ENCODE measurements around the gene INPP5A.
A peak's percentile ranks its signal among the peaks of the same experiment; 100 is the strongest.
"Not testable (repeated sequence)": the region's sequence is repeated elsewhere in the genome, so short reads cannot be mapped to it uniquely, and the experiment has no call there.

INPP5A gene

DNA sequence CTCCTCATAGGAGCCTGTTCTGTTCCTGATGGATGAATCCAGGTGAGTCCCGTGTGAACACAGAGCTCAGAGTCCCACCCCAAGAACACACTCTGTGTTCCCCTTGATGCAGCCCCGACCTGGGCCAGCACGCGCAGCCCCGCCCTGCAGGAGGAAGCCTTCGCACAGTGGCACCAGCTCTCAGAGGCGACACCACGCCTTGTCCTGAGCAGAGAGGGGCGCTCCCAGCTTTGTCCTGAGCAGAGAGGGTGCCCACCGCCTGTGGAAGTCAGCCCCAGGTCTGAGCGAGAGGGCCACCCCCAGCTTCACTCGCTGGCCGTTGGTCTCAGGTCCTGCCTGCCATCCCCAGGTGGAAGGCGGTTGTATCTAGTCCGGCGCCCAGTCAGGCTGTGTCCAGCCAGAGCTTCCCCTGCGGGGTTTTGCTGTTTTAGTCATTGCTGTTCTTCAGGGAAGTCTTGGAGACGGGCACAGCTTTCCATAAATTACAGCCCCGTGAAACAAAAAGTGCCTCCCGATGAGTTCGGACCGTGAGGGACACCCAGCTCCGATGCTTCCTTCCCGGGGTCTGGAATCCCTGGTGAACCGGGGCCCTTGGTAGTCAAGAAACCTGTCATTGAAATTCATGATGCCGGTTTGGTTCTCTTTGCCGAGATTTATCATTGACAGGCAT lies 204.7 kb downstream of the INPP5A start:
- DNase-seq (ENCODE audit: low read depth, low spot score) = no peak

DNA sequence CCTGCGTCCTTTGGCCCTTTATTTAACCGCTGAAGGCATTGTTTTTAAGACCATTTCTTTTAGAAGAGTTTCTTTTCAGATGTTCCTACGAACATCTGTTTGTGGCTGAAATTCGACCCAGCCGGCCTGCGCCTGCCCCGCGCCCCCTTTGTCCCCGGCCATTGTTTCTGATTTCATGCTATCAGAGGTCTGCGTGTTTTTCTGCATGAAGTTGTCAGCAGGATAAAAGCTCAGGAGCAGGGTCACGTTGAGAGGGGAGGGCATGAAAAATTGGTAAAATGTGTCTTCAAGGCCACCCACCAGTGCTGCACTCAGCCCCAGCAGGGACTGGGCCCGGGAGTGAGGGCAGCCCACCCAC lies 205.2 kb downstream of the INPP5A start:
- DNase-seq (ENCODE audit: low read depth, low spot score) = no peak

DNA sequence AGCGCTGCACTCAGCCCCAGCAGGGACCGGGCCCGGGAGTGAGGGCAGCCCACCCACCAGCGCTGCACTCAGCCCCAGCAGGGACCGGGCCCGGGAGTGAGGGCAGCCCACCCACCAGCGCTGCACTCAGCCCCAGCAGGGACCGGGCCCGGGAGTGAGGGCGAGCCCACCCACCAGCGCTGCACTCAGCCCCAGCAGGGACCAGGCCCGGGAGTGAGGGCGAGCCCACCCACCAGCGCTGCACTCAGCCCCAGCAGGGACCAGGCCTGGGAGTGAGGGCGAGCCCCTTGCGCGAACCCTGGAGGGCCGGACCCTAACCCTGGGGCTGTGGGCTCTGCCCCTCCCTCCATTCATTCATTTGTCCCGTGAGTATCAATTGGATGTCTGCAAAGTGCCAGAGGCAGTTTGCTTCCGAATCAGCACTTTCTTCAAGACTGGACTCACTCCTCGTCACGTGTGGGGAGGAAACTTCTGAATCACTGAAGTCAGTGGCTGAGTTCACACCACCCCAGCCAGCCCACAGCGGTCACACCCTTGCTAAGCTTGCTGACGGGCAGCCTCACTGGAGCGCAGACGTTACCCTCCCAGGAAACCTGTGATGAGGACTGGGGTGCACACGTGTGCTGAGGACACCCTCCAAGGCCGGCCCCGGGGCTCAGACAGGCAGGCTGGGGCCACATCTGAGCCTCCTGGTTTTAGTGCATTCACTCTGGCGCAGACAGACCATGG lies 205.8 kb downstream of the INPP5A start:
- DNase-seq (ENCODE audit: low read depth, low spot score) = not testable (repeated sequence)

DNA sequence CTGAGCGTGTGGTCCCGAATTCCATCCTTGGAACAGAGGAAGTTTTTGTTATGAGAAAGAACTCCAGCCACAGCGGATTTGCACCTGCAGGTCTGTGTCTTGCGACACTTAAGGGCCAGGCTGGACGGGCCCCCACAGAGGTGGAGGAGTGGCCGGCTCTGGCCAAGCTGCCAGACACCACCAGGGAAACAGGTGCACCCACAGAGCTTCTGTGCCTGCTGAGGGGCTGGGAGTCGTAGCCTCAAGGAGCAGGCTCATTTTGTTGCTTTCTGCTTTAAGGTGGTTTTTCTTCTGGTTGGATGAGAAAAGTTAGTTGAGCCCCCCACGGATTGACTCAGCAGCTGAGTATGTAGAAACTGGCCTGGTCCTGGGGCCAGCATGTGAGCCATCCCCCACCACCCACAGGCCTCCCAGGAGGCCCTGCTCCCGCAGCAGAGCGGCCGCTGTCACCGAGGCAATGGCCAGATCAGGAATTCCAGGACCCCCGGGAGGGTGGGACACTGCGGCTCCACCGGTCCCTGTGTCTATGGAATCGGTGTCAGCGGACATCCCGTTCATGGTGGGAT lies 206.4 kb downstream of the INPP5A start:
- DNase-seq (ENCODE audit: low read depth, low spot score) = no peak

DNA sequence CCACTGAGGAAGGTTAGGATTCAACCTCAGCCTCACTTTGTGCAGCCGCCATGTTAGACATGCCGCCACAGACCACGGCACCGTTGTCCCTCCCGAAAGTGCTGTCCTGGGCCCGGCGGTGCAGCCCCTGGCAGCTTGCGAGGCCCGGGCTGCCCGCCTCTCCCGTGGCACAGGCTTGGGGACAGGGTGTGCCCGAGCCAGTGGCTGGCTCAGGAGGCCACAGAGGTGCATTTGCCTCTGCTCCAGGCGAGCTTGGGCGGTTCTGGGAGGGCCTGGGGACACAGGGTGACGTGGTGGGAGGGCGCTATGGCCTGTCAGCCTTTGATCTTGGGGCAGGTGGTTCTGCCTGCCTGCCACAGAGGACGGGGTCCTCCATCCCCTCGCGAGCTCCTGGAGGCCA lies 207.3 kb downstream of the INPP5A start:
- no peak for DNase-seq (ENCODE audit: low read depth, low spot score)

DNA sequence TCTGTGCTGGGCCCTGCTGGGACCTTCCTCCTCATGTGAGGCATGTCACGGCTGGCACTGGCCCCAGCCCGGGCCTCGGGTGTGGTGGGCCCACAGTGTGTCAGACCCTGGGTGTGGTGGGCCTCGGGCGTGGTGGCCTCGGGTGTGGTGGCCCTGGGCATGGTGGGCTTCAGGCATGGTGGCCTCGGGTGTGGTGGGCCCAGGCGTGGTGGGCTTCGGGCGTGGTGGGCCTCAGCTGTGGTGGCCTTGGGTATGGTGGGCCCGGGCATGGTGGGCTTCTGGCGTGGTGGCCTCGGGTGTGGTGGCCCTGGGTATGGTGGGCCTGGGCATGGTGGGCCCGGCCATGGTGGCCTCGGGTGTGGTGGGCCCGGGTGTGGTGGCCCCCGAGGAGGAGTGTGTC lies 207.9 kb downstream of the INPP5A start:
- no peak for DNase-seq (ENCODE audit: low read depth, low spot score)

DNA sequence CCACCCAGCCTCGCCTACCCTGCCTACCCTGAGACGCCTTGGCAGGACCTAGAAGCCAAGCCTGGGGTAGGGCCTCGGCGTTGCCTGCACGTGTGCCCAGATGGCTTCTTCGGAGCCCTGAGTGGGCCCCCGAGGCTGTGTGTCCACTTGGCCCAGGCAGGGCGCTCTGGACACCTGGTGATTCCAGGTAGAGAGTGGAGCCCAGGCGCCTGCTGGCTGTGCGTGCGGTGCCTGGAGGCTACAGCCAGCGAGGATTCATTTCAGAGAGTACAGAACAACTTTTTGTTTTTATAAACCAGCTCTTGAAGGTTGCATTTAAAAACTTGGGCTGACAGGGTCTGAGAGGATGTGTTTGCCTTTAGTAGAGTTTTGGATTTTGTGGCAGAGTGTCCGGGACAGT lies 208.4 kb downstream of the INPP5A start:
- no peak for DNase-seq (ENCODE audit: low read depth, low spot score)

DNA sequence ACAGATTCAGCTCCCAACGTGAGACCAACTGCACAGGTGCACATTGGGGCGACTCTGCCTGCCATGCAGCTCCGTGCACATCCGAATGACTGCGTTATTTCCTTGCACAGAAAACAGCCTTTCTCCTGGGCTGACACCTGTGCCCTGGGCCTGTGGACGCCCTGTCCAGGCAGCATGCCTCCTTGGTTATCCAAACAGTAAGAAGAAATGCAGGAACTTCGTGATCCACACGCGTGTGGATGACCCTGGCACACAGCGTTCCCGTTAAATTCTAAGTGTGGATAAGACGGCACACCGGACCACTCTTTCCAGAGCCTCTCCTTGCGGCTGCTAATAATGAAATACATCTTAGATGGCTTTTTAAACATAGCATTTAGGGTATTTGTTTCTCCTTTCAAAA lies 208.8 kb downstream of the INPP5A start:
- no peak for DNase-seq (ENCODE audit: low read depth, low spot score)

DNA sequence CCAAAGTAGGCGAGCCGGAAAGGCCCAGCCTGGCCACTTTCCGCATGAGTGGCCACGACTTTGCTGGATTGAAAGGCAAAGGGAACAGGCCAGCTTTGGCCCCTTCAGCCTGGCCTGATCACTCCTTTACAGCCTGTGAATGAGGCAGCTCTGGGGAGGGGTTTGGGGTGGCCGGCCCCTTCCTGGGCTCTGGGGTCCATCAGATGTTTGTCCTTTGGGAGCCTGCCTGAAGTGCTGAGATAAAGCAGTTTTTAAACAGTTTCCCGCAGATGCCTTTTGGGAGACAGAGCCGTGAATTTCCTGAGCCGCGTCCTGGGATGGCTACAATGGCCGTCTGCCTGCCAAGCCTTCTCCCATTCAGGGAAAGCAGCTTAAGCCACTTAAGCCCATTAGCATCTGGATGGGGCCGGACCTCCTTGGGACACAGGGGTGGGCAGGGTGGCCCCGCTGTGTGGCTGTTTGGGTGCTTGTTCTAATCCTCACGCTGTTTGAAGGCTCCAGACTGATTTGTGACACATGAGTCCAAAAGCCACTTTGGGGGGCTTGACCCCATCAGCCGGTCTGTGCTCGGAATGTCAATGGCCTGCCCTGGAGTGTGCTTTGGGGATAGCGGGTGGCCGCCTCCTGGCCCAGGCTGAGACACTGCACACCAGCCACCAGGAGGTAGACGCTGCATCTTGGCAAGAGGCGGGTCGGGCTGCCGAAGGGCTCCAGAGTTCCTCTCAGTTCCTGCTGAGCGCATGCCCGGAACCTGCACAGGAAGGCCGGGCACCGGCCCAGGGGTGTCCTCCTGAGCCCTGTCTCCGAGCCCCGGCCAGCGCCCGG lies 209.4 kb downstream of the INPP5A start:
- DNase-seq (ENCODE audit: low read depth, low spot score) = peak; percentile 2

DNA sequence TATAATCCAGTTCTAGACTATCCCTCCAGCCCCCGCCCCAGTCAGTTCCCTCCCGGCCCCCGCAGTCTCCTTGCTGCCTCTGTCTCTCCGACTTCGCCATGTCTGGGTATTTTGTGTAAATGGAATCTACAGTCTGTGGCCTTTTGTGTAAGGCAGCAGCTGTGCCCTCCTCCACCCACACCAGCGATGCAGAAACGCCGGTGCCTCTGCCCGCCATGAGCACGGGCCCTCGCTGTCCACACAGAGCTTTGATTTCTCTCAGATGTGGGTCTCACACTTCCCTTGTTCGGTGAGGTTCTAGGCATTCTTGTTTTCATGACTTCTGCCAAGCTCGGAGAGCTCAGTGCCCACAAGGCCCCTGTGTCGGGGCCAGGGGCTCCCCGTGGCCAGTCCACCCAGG lies 210.5 kb downstream of the INPP5A start:
- DNase-seq (ENCODE audit: low read depth, low spot score) = no peak

DNA sequence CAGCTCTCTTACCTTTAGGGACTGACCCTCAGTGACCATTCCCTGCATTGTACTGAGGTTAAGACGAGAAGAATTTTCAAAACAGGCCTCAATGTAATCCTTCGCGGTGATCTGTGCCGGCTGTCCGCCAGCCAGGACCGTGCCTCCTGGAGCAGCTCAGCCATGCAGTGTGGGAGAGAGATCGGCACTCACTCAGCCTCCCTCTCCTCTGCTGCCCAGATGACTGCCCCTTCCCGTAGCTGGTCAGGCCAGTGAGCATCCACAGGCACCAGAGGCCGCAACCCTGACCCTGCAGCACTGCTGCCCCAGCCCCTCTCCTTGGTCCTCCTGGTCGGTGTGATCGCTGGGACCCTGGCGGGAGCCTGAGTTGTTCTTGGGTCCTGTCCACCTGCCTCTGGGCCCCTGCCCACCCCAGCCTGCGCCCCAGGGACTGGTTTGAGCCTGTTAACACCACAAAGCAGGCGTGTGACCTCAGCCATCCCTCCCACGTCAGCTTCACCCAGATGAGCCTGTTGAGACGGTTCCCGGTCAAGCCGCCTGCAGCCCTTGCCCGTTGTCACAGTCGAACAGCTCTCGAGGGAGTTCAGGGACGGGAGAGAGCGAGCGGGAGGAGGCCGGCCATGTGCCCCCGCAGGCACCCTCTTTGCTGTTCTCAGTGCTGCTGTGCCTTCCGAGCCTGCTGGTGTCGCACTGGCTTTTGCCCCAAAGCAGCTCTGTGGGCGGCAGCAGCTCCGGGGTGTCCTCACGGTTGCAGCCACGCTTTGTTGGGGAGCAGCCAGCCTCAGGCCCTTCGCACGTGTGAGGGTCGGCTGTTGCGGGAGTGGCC lies 211.2 kb downstream of the INPP5A start:
- DNase-seq (ENCODE audit: low read depth, low spot score) = no peak

DNA sequence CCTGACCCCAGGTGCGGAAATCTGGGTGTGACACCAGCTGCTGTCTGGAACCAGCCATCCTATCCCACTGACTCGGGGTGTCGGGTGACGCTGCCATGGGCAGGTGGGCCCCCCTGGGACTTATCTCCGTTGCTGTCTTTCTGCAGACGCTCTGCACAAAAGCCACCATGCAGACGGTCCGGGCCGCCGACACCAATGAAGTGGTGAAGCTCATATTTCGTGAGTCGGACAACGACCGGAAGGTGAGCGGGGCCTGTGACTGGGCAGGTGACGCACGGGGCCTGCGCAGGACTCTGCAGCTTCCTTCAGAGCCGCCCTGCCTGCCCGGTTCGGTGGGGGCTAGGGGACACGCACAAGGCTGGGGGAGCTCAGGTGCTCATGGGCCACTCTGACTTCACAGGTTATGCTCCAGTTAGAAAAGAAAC lies 211.8 kb downstream of the INPP5A start:
- no peak for DNase-seq (ENCODE audit: low read depth, low spot score)

DNA sequence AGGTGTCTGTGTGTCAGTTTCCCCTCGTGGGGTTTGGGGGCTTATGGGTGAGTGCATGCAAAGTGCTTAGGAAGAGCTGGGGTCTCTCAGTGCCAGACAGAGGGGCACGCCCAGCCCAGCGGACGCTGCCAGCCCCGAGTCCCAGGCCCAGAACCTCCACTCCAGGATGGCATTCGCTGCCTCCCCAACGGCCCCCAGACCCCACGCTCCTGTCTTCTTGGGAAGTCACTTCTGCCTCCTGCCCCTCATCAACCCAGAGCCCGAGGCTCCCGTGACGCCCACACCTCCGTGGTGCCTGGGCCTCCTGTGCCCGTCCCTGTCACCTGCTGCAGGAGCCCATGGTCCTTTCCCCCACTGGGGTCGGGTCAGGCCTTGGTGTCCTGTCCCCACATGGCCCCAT lies 213.3 kb downstream of the INPP5A start:
- DNase-seq (ENCODE audit: low read depth, low spot score) = no peak

DNA sequence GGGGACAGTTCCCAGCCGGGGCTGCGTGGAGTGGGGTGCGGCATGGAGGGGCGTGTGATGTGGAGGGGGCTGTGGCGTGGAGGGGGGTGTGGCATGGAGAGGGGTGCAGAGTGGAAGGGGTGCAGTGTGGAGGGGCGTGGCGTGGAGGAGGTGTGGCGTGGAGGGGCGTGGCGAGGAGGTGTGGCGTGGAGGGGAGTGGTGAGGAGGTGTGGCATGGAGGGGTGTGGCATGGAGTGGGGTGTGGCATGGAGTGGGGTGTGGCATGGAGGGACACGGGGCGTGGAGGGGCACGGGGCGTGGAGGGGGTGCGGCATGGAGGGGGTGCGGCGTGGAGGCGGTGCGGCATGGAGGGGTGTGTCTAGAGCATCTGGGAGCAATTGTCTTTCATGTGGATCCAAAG lies 214.8 kb downstream of the INPP5A start:
- no peak for DNase-seq (ENCODE audit: low read depth, low spot score)

DNA sequence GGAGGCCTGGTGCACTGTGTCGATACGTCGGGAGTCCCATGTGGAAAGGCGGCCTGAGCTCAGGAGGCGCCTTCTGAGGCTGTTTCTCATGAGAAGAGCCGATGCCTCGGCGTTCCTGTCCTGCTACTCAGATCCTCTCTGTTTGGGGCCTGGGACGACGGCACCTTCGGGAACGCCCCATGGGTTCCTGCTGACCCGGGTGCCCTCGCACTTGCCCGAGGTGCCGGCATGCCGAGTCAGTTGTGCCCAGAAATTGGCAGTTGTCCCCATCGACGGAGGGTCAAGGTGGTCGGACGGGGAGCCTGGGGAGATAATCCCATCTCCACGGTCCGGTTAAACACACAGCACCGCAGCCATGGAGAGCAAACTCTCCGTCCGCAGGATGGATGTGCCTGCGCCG lies 215.4 kb downstream of the INPP5A start:
- no peak for DNase-seq (ENCODE audit: low read depth, low spot score)

DNA sequence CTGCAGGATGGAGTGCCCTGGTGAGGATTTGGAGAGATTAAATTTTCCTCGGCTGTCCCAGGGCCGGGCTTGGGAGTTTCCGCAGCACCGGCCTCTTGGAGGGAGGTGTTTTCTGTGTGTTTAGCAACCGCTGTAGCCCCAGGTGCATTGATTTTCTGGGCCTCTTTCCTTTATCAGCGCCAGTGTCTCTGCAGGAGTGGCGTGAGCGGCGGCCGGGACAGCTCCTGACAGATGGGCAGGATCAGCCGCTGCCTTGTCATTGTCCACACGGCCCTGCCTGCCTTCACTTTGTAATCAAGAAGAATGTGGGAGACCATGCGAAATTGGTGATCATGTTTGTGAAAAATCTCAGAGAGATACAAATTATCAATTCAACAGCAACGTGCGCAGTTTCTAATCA lies 216.0 kb downstream of the INPP5A start:
- no peak for DNase-seq (ENCODE audit: low read depth, low spot score)

DNA sequence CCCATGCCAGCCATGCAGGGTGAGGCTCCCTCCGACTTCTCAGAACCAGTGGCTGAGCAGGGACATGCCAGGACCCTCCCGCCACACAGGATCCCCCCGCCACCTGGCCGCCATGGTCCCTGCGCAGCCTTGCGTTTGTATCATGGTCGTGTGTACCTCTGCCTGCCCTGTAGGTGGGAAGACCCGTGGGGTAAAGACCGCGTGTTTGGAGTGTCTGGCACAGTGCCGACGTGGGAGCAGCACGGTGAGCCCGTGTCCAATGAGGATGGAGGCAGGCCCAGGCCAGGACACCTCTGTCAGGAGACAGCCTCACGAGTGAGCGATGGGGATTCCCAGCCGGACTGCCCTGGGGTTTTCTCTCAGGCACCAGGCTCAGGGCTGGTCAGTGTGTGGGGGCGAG lies 216.5 kb downstream of the INPP5A start:
- DNase-seq (ENCODE audit: low read depth, low spot score) = no peak

DNA sequence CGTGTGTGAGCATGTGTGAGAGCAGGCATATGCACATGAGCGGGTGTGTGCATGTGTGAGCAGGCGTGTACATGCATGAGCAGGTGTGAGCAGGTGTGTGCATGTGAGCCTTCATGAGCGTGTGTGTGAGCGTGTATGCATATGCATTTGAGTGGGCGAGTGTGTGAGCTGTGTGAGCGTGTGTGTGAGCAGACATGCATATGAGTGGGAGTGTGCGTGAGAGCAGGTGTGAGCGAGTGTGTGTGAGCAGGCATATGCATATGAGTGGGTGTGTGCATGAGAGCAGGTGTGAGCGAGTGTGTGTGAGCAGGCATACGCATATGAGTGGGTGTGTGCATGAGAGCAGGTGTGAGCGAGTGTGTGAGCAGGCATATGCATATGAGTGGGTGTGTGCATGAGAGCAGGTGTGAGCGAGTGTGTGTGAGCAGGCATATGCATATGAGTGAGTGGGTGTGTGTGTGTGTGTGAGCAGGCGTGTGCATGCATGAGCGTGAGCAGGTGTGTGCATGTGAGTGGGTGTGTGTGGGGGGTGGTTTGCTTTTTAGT lies 217.7 kb downstream of the INPP5A start:
- no peak for DNase-seq (ENCODE audit: low read depth, low spot score)

DNA sequence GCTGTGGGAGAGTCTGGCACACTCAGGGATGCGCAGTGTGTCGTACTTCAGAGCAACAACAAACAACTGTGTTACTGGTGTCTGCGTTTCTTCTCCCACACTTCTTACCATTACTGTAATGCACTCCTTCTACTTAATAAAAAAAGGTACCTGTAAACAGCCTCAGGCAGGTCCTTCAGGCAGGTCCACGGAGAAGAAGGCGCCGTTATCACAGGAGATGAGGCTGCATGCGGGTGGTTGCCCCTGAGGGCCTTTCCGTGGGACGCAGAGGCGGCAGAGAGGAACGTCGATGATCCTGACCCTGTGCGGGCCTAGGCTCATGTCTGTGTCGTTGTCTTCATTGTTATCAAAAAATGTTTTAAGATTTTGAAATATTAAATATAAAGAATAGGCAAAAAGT lies 219.0 kb downstream of the INPP5A start:
- DNase-seq (ENCODE audit: low read depth, low spot score) = no peak

DNA sequence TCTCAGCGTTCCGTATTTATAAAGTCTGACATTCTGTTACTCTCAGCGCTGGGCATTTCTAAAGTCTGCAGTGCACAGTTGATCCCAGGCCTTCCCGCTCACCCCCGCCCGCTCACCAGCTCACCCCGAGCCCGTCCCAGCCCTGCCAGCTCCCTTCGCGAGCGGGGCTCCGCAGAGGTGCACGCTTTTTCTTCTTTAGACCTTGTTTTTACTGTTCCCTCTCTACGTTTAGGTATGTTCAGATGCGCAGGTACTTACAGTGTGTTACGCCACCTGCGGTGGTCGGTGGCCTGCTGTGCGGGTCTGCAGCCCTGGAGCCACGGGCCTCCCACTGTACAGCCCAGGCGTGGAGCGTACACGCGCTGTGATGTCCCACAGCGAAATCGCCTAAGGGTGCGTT lies 219.6 kb downstream of the INPP5A start:
- no peak for DNase-seq (ENCODE audit: low read depth, low spot score)

DNA sequence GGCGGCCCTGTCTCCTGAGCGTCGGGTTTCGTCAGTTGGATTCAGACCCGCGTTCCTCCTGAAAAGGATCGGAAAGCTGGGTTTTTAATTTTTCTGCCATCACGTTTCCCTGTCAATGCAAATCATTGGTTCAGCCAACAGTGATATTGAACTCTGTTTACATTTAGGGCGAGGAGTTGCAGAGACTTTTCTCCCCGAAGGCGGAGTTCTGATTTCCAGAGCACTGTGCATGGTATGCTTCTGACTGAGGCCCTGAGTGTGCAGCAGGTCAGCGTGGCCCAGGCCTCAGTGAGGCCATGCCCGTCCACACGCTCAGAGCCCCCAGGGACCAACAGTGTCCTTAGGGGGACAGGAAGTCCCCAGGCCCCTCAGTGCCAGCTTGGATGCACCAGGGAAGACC lies 221.3 kb downstream of the INPP5A start:
- DNase-seq (ENCODE audit: low read depth, low spot score) = no peak
